GM18868 (cell line): Measurements from ENCODE around the gene SLC1A3.

ENCODE experiments used
- ATAC-seq: cut with Tn5 transposase; IDR thresholded peaks from one replicate; pipeline ENCODE4 v1.9.1; 2021; ENCODE audit warnings: mild to moderate bottlenecking, moderate library complexity; ENCODE audit not compliant: unreplicated experiment

Gene SLC1A3

GRCh38 chr5:36599986-36600779 lies 6.2 kb upstream of the SLC1A3 start:
- no peak for ATAC-seq

- no peak for ATAC-seq
These were observed 5.4 kb upstream of the SLC1A3 start for GRCh38 chr5:36600917-36601527.

DNA sequence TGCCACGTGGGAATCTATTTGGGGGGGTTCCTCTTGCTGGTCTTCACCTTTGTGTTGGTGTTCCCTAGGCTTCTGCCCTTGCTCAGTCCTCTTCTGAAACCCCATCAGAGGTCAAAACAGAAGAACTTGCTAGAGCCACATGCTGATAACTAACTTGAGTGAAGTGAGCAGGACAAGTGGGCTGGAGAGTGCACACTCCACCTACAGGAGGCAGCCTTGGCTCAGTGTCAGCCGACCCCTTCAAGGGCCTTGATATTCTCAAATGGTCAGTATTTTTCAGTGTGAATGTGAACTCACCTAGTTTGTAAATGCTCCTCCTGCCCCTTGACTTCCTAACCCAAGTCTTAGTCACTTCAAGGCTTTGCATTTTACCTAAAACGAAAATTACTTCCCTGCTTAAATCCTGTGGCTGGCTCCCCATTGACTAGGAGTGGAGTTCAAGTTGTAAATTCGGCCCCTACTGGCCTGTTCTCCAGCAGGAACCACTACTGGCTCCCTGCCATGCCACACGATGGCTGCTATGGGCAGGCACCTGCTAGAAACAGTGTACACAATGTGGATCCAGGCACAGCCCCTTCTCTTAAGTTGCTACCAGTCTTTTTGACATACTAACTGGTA lies 3.6 kb upstream of the SLC1A3 start:
- ATAC-seq: peak; percentile 31

GRCh38 chr5:36605241-36605640 lies 1.2 kb upstream of the SLC1A3 start:
- ATAC-seq: no peak

GRCh38 chr5:36606036-36606427 lies 374 bp upstream of the SLC1A3 start:
- no peak for ATAC-seq

DNA sequence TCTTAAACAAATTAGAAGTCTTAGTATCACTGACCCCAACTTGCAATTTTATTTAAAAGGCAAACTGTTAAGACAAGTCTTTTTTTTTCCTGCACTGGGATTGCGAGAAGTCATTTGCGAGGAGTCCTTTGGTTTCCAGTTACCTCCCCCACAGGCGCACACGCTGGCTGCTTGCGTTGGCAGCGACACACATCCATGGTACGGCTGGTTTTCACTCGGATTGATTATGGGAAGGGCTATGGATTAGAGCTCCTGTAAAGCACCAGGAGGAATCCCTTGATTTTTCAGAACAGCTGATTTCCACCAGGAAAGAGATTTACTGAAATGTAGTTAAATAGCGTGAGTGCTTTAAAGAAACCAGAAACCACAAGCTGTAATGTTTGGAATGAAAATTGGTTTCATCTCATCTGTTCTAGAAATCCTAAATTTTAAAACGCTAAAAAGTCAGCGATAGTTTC lies 737 bp downstream of the SLC1A3 start:
- ATAC-seq: no peak

- no peak for ATAC-seq
These were observed 1.7 kb downstream of the SLC1A3 start for GRCh38 chr5:36607838-36608783.

DNA sequence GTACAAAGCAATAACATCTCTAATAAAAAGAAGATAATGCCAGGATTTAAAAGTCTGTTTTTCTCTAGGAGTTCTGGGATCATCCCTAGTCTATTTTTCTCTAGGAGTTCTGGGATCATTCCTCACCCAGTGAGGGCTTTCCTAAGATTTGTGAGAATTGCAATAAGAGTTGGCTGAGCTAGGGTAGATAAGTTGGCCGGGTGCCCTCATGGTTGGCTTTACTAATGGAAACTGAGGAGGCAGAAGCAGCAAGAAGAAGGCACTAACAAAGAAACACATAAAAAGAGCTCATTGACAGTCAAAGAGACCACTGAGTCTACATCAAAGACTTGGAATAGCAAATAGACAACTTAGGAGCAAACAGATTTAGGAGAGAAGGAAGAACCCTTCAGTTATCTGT lies 4.2 kb downstream of the SLC1A3 start:
- no peak for ATAC-seq

DNA sequence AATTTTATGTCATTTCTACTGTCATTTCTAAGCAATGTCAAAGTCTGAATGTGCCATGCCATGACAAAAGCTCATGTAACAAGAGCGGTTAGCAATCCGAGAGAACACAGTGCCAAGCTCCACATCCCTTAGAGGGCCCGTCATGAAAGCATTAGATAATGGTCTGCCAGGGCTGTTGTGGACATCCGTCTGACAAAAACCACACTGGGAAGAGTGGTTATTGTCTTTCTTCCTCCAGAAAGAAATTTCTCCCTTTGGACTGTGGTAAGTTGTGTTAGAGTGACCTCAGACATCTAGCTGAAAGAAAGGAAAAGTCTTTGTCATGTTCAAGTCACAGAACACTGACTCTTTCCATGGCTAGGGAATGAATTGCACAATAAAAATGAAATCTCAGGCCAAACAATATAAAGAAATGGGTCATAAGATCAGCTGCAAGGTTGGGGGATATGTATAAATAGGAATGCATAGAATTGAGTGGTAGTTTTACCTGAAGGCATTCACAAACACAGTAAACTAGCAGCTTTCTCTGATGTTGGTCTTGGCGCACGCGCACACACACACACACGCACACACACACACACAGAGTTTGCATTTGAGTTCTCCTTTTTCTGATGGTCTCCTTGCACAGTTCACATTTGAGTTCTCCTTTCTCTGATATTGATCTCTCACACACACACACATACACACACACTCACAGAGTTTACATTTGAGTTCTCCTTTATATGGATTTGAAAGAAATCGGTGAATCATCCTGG lies 5.3 kb downstream of the SLC1A3 start:
- ATAC-seq: no peak

DNA sequence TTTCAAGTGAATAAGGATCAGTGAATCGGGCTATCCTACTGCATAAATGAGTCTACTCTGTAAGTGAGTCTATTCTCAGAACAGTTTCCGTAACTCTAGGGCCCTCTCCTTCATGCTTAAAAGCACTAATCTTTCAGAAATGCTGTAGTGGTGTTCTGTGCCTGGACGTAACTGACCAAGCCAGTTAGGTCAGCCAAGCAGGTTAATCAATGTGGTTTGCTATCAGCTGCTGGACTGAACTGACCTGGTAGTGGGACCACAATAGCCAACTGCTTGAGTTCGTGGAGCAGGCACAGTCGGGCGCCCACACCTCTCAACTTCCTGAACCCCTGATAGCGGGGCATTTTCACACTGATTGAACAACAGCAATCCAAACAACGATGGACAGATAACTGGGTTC lies 6.8 kb downstream of the SLC1A3 start:
- ATAC-seq: no peak

- no peak for ATAC-seq
These were observed 7.6 kb downstream of the SLC1A3 start for GRCh38 chr5:36613771-36614656.

GRCh38 chr5:36614657-36615308 lies 8.4 kb downstream of the SLC1A3 start:
- ATAC-seq: no peak

- ATAC-seq: no peak
These were observed 12.7 kb downstream of the SLC1A3 start for GRCh38 chr5:36619012-36619635.

GRCh38 chr5:36621985-36622384 lies 15.6 kb downstream of the SLC1A3 start:
- ATAC-seq: no peak

- ATAC-seq: no peak
These were observed 17.4 kb downstream of the SLC1A3 start for GRCh38 chr5:36623832-36624231.

DNA sequence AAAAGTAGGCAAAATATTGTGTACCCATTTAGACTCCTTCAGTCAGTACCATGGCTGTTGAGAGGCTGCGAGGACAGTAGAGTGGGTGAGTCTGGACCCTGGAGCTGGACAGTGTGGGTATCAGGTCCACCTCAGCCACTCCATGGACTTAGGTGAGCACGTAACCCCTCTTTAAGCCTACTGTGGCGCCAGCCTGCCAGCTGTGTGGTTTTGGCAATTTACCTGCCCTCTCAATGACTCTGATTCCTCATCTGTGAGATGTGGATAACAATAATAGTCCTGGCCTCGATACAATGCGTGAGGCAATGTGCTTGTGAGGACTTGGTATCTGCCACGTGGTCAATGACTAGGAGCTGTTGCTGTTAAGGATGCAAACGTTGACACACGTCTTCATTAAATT lies 17.9 kb downstream of the SLC1A3 start:
- ATAC-seq: no peak

DNA sequence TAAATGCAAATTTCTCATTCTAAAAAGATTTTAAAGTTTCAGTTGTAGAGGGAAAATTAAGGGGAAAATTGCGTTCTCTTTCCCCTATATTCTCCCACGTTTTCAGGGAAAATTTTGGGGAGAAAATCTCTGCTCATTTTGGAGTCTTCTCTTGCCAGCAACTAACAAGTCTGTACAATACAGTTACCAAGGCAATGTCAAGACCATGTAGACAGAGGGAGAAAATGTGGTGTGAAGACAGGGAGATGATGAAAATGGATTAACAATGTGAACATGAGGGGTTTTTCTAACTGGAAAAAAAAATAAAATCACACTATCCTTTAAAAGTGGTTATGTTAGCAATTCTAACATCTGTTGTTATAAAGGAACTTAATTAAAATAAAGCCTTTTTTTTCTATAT lies 22.3 kb downstream of the SLC1A3 start:
- no peak for ATAC-seq

DNA sequence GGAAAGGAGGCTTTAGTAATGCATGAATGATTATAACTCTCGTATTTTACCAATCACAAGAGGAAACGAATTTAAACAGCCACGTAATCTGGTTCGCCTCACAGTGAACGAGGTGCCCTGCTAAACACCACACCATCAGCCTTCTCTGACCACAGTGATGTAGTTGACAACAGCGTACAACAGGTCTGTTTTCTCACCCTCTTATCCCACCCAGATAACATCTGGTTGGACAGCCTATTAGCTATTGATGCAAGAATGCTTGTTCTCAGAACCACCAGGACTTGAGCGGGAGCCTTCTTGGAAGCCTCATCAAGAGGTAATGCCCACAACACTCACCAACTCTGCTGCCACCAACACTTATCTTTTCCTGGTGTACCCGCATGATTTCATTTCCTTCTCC lies 23.3 kb downstream of the SLC1A3 start:
- ATAC-seq: no peak
